SK-N-SH treated with all-trans-retinoic acid at 6 μM for 48 hours (cell line): ENCODE results near the gene SEMA3D.

Source experiments
- ATAC-seq: fragments of 200-7000 bp; cut with Tn5 transposase; 3 replicates; pipeline ENCODE4 v1.9.1; 2020; ENCODE audit warnings: mild to moderate bottlenecking, moderate library complexity
- ARNTL ChIP-seq: fragments of 450-650 bp; formaldehyde crosslinking; IDR thresholded peaks from 2 replicates; pipeline ENCODE4 v1.5.0; 2020; ENCODE audit warnings: low read depth, mild to moderate bottlenecking, moderate library complexity, borderline replicate concordance
- BACH2 ChIP-seq: fragments of 250-450 bp; sonication (Bioruptor Pico); IDR thresholded peaks from 2 replicates; pipeline ENCODE4 v1.9.0; 2021; ENCODE audit warnings: mild to moderate bottlenecking, borderline replicate concordance
- CSDC2 ChIP-seq: fragments of 250-450 bp; sonication (Bioruptor Pico); IDR thresholded peaks from 2 replicates; pipeline ENCODE4 v1.5.0; 2020; ENCODE audit warnings: mild to moderate bottlenecking, moderate library complexity
- ESRRG ChIP-seq: fragments of 250-450 bp; sonication (Bioruptor Pico); IDR thresholded peaks from 2 replicates; pipeline ENCODE4 v1.6.1; 2021; ENCODE audit warnings: mild to moderate bottlenecking
- GLIS3 ChIP-seq: fragments of 250-450 bp; sonication (Bioruptor Pico); IDR thresholded peaks from 2 replicates; pipeline ENCODE4 v1.5.0; 2020; ENCODE audit warnings: mild to moderate bottlenecking, moderate library complexity
- ISL1 ChIP-seq: fragments of 250-450 bp; sonication (Bioruptor Pico); IDR thresholded peaks from 2 replicates; pipeline ENCODE4 v2.1.2; 2022; ENCODE audit warnings: mild to moderate bottlenecking, moderate library complexity
- OSR1 ChIP-seq: fragments of 250-450 bp; sonication (Bioruptor Pico); IDR thresholded peaks from 2 replicates; pipeline ENCODE4 v1.8.0; 2022; ENCODE audit warnings: moderate library complexity, mild to moderate bottlenecking, inconsistent platforms
- PPARA ChIP-seq: fragments of 250-450 bp; sonication (Bioruptor Pico); IDR thresholded peaks from 2 replicates; pipeline ENCODE4 v1.5.0; 2020; ENCODE audit warnings: mild to moderate bottlenecking, borderline replicate concordance
- RARB ChIP-seq: fragments of 250-450 bp; sonication (Bioruptor Pico); IDR thresholded peaks from 2 replicates; pipeline ENCODE4 v1.8.0; 2021; ENCODE audit warnings: mild to moderate bottlenecking, moderate library complexity
- SNAI2 ChIP-seq: fragments of 250-450 bp; sonication (Bioruptor Pico); IDR thresholded peaks from 2 replicates; pipeline ENCODE4 v1.5.0; 2020; ENCODE audit warnings: mild to moderate bottlenecking, moderate library complexity
- ZC3H10 ChIP-seq: fragments of 250-450 bp; sonication (Bioruptor Pico); IDR thresholded peaks from 2 replicates; pipeline ENCODE4 v1.5.1; 2021; ENCODE audit warnings: mild to moderate bottlenecking, moderate library complexity
- ZFP3 ChIP-seq: fragments of 250-450 bp; sonication (Bioruptor Pico); IDR thresholded peaks from 2 replicates; pipeline ENCODE4 v1.5.0; 2020; ENCODE audit warnings: mild to moderate bottlenecking, moderate library complexity
- ZFP30 ChIP-seq: fragments of 450-650 bp; formaldehyde crosslinking; IDR thresholded peaks from 2 replicates; pipeline ENCODE4 v1.5.0; 2022; ENCODE audit warnings: mild to moderate bottlenecking, moderate library complexity
- ZNF565 ChIP-seq: fragments of 450-650 bp; formaldehyde crosslinking; conservative IDR thresholded peaks from 2 replicates; pipeline ENCODE4 v1.5.0; 2020; ENCODE audit warnings: low read depth, mild to moderate bottlenecking, moderate library complexity
- ZNF8 ChIP-seq: fragments of 450-650 bp; formaldehyde crosslinking; IDR thresholded peaks from 2 replicates; pipeline ENCODE4 v1.5.0; 2020; ENCODE audit warnings: mild to moderate bottlenecking, moderate library complexity
- TF ChIP-seq, protein P1 (sequence below): fragments of 250-450 bp; sonication (Bioruptor Pico); IDR thresholded peaks from 2 replicates; pipeline ENCODE4 v1.5.1; 2020; ENCODE audit warnings: low read depth, mild to moderate bottlenecking, moderate library complexity
- TF ChIP-seq, protein P2 (sequence below): fragments of 250-450 bp; sonication (Bioruptor Pico); IDR thresholded peaks from 2 replicates; pipeline ENCODE4 v1.5.1; 2021; ENCODE audit warnings: mild to moderate bottlenecking, moderate library complexity
- TF ChIP-seq, protein P3 (sequence below): fragments of 250-450 bp; sonication (Bioruptor Pico); IDR thresholded peaks from 2 replicates; pipeline ENCODE4 v1.8.0; 2020; ENCODE audit warnings: mild to moderate bottlenecking, moderate library complexity, borderline replicate concordance

SEMA3D gene

DNA sequence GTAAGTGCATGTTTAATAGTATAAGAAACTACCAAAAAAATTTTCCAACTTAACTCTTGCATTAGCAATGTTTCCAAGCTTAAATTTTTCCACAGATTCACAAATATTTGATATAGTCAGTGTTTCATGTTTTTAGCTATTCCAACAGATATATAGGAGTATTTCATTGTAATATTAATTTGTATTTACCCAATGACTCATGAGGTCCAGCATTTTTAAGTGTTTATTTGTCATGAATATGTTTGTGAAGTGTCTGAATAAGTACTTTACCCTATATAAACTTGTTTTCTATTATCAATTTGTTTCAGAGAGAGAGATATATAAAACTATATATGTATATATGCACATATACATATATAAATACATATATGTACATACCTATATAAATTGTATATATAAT, 71.0 kb downstream of the SEMA3D start:
- TF ChIP-seq ZNF8 (CRISPR knock-in tag) = no peak
- TF ChIP-seq ZFP3 = no peak
- no peak for TF ChIP-seq PPARA
- ATAC-seq = no peak

DNA sequence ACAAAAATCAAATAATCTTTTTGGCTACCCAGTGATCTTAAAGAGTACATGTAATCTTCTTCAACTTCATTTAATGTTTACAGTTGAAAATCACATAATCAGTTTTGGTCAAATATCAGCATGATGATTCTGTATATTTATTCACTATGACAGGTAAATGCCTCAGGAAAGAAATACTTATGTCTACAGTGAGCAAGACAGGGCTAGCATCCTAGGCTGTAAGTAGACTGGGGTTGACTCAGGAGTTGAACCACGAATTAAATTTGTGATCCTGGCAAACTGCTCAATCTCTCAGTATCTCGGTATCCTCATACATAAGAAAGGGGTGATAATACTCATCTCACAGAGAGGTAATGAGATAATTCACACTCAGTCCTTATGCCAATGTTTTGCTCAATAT, 71.8 kb downstream of the SEMA3D start:
- ATAC-seq = peak; percentile 40; the same call in 1 of the 3 replicates
- TF ChIP-seq ZNF565 (CRISPR knock-in tag) (no peak), ESRRG (CRISPR knock-in tag) (no peak), ARNTL (CRISPR knock-in tag) (no peak), RARB (CRISPR knock-in tag) (no peak), OSR1 (CRISPR knock-in tag) (no peak), BACH2 (no peak), ISL1 (CRISPR knock-in tag) (no peak), ZFP30 (CRISPR knock-in tag) (no peak), SNAI2 (CRISPR knock-in tag) (no peak), GLIS3 (CRISPR knock-in tag) (no peak), ZNF8 (CRISPR knock-in tag) (no peak), CSDC2 (CRISPR knock-in tag) (no peak)
- TF ChIP-seq, protein P1, sequence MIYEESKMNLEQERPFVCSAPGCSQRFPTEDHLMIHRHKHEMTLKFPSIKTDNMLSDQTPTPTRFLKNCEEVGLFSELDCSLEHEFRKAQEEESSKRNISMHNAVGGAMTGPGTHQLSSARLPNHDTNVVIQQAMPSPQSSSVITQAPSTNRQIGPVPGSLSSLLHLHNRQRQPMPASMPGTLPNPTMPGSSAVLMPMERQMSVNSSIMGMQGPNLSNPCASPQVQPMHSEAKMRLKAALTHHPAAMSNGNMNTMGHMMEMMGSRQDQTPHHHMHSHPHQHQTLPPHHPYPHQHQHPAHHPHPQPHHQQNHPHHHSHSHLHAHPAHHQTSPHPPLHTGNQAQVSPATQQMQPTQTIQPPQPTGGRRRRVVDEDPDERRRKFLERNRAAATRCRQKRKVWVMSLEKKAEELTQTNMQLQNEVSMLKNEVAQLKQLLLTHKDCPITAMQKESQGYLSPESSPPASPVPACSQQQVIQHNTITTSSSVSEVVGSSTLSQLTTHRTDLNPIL (CRISPR knock-in tag) = no peak
- TF ChIP-seq, protein P2, sequence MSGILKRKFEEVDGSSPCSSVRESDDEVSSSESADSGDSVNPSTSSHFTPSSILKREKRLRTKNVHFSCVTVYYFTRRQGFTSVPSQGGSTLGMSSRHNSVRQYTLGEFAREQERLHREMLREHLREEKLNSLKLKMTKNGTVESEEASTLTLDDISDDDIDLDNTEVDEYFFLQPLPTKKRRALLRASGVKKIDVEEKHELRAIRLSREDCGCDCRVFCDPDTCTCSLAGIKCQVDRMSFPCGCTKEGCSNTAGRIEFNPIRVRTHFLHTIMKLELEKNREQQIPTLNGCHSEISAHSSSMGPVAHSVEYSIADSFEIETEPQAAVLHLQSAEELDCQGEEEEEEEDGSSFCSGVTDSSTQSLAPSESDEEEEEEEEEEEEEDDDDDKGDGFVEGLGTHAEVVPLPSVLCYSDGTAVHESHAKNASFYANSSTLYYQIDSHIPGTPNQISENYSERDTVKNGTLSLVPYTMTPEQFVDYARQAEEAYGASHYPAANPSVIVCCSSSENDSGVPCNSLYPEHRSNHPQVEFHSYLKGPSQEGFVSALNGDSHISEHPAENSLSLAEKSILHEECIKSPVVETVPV (CRISPR knock-in tag) = no peak
- TF ChIP-seq, protein P3, sequence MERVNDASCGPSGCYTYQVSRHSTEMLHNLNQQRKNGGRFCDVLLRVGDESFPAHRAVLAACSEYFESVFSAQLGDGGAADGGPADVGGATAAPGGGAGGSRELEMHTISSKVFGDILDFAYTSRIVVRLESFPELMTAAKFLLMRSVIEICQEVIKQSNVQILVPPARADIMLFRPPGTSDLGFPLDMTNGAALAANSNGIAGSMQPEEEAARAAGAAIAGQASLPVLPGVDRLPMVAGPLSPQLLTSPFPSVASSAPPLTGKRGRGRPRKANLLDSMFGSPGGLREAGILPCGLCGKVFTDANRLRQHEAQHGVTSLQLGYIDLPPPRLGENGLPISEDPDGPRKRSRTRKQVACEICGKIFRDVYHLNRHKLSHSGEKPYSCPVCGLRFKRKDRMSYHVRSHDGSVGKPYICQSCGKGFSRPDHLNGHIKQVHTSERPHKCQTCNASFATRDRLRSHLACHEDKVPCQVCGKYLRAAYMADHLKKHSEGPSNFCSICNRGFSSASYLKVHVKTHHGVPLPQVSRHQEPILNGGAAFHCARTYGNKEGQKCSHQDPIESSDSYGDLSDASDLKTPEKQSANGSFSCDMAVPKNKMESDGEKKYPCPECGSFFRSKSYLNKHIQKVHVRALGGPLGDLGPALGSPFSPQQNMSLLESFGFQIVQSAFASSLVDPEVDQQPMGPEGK = no peak

DNA sequence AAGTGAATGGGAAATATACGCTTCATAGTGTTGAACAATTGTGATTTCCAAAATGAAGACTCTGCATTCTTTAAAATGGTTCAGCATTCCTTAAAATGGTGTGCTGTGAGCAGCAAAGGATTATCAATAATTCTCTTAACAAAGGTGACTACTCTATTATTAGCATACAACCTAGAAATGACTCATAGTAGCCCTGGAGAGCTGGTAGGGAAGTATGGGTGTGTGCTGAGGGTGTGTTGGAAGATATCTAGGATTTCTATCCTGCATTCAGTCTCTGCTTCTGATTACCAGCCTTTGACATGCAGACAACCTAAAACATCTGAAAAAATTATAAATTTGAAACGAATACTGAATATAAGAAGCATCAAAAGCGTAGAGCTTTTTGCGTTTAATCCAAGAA, 72.5 kb downstream of the SEMA3D start:
- ATAC-seq = peak; percentile 78
- TF ChIP-seq PPARA = no peak
- no peak for TF ChIP-seq ZFP30 (CRISPR knock-in tag)

DNA sequence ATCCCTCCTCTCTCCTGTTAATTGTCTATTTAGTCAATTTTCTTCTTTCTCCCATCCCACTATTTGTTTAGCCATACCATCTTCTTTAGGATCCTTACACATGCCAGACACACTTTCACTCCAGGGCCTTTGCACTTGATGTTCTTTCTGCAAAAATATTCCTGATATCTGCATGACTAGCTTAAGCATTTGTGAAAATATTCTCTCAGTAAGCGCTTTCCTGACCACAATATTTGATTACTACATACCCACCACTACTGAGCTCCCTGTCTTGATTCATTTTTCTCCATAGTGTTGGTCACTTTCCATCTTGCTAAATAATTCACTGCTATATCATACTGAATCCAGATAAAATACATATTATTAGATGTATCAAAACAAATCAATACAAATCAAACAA, 75.1 kb downstream of the SEMA3D start:
- TF ChIP-seq, protein P3 = no peak

DNA sequence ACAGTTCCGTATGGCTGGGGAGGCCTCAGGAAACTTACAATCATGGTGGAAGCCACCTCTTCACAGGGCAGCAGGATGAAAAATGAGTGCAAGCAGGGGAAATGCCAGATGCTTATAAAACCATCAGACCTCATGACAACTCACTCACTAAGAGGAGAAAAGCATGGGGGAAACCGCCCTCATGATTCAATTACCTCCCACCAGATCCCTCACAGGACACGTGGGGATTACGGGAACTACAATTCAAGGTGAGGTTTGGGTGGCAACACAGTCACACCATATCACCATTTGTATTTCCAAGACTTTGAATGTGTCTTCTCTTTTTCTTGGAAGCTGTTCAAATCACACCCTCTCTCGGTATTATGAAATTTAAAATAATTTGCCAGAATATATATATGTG, 80.1 kb downstream of the SEMA3D start:
- no peak for ATAC-seq
- TF ChIP-seq OSR1 (CRISPR knock-in tag) = no peak
- TF ChIP-seq, protein P2 (CRISPR knock-in tag) = no peak
- no peak for TF ChIP-seq ZC3H10 (CRISPR knock-in tag)
- TF ChIP-seq, protein P3 = no peak
- no peak for TF ChIP-seq ZFP30 (CRISPR knock-in tag)
- TF ChIP-seq RARB (CRISPR knock-in tag) = no peak
- no peak for TF ChIP-seq ESRRG (CRISPR knock-in tag)
- no peak for TF ChIP-seq ARNTL (CRISPR knock-in tag)

More for the DNA sequence above, 75.1 kb downstream of the SEMA3D start:
- no peak for ATAC-seq
